ENCODE data around the gene DRD2.

Gene DRD2

DNA sequence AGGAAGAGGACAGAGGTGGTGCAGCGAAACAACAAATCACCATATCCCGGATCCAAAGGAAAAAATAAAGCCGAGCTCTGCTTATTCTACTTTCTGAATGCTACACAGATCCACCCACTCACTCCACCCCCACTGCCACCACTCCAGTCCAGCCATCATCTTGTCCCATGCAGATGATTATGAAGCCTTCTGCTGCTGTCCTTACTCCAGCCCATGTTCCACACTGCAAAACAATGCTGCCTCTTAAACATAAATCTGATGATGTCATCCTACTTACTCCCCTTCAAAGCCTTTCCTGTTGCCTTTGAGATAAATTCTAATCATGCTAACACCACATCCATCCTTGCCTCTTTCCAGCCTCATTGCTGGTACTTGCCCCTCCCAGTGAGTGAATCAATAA is 6.5 kb upstream of the DRD2 start:
- no peak for DNase-seq

- DNase-seq = no peak
These were observed 6.0 kb upstream of the DRD2 start for GRCh38 chr11:113481226-113481625.

- DNase-seq = peak; percentile 71
These were observed 2.1 kb upstream of the DRD2 start for GRCh38 chr11:113477321-113477720.

DNA sequence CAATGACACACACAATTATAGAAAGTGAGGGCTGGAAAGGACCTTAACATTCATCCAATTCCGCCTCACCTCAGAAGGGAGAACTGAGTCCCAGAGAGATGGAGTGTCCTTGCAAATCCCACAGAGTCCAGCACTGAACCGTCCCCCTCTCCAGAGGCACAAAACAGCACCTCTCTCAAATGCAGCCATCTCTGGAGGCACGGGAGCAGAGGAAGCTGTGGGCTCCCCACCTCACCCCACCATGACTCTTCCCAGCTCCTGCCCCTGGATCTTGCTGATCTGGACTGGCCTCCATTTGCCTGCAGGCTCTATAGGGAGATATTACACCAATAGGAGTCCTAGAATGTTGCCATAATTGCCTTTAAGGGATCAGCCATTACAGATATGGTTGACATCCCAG is 1.4 kb upstream of the DRD2 start:
- DNase-seq = no peak

DNA sequence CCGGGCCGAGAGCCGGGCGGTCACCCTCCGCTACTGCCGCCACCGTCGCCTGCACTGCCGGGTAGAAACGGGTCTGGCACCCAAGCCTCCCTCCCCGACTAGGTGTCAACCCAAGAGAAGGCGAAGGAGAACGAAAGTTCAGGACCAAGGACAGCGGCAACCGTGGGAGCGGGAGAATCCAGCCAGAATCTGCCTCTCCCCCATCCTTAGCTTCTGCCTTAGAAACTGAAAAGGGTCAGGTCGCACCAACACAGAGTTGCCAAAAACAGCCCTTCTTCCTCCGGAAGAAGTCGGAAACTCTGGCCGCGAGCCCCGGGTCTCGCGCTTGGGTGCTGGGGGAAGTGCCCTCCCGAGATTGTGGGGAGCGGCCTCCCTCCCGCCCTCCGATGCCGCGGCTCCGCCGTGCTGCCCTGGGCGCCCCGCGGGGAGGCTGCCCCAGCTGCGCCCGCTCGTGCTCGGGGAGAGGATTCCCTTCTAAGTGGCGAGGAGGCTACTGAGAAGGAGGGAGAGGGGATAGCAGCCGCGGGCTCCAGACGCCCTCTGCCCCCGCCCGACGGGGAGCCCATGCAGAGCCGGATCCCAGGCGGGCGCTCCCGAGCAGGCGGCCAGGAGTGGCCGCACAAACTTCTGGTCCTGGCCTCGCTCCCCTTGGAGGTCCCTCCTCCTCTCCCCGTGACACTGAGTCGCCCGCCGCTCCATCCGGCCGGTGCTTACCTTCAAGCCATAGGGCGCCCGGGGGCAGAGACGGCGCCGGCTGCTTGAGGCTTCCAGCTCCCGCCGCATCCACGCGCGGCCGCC is 637 bp downstream of the DRD2 start:
- DNase-seq = no peak

- no peak for DNase-seq
These were observed 1.2 kb downstream of the DRD2 start for GRCh38 chr11:113473983-113474361.

GRCh38 chr11:113472471-113472870 is 2.7 kb downstream of the DRD2 start:
- no peak for DNase-seq

GRCh38 chr11:113470233-113470632 is 5.0 kb downstream of the DRD2 start:
- peak; percentile 61 for DNase-seq

DNA sequence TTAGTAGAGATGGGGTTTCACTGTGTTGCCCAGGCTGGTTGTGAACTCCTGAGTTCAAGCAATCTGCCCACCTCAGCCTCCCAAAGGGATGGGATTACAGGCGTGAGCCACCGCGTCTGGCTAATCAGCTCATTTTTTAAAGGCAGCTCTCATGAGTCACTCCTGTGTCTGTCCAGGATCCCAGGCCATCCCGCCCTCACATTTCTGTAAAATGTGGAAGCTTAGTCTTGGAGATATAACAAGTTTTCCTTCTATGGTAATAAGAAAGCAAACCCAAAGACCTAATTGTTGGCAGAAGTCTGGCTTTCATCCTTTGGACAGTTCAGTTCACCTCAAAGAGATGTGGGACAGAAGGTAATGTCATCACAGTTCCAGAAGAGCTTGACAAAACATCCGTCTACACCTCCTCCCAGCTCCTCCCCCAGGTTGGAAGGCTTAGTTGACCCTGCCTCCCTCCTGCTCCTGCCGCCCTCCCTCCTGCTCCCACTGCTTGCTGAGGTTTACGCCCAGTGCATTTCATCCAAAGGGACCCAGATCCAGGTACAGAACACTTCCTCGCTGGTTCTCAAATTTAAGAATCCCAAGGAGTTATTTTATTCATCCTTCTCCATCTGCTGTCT is 6.4 kb downstream of the DRD2 start:
- no peak for DNase-seq

GRCh38 chr11:113467545-113467944 is 7.7 kb downstream of the DRD2 start:
- DNase-seq = no peak

DNA sequence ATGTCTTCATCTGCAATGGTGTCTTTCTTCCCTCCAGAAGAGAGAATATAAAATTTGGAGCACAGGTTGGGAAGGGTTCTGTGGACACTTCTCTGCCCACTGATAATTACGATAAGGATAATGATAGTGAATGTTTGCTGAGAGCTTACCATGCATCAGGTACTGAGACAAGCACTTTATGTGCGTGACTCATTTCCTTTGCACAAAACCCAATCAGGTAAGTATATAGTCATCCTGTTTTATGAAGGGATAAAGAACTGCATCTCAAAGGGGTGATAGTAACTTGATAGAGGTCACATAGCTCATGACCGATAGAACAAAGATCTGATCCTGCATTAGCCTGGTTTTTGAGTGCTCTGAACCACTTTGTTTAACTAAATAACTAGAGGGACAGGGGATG is 9.4 kb downstream of the DRD2 start:
- DNase-seq = no peak

DNA sequence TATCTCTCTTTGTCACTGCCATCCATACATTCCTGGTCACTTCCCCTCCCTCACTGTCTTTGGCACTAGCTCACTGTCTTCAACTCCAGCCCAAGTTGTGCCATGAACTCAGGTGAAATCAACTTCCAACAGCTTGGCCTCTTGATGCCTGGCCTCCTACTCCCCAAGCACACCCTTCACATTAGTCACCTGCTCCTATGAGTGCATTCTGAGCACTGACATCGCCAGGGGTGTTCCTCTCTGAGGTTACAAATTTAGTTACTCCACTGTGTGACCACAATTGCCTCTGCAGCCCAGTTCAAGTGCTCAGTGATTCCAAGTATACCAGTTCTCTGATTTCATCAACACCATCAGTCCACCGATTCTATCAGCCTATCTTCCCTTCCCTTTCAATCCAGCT is 10.8 kb downstream of the DRD2 start:
- DNase-seq = no peak

- DNase-seq = no peak
These were observed 12.4 kb downstream of the DRD2 start for GRCh38 chr11:113462830-113463229.

GRCh38 chr11:113461639-113462038 is 13.6 kb downstream of the DRD2 start:
- no peak for DNase-seq

- DNase-seq = no peak
These were observed 14.7 kb downstream of the DRD2 start for GRCh38 chr11:113460469-113460868.

- no peak for DNase-seq
These were observed 17.0 kb downstream of the DRD2 start for GRCh38 chr11:113458189-113458588.

GRCh38 chr11:113457784-113458183 is 17.4 kb downstream of the DRD2 start:
- peak; percentile 83 for DNase-seq

DNA sequence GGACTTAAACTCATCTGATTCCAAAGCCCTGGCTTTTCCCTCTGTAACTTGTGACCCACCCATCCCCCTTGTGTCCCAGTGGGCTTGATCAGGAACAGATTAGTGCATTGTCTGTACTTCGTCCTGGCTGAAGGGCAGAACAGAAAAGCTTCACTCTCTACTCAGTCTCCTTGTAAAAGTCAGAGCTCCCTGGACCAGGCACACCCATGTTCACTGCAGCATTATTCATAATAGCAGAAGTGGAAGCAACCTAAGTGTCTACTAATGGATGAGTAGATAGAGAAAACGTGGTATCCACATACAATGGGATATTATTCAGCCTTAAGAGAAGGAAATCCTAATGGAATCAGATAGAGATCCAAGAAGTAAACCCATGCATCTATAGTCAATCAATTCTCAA is 20.7 kb downstream of the DRD2 start:
- no peak for DNase-seq

GRCh38 chr11:113449743-113450142 is 25.5 kb downstream of the DRD2 start:
- DNase-seq = no peak

GRCh38 chr11:113448316-113448677 is 26.9 kb downstream of the DRD2 start:
- no peak for DNase-seq

DNA sequence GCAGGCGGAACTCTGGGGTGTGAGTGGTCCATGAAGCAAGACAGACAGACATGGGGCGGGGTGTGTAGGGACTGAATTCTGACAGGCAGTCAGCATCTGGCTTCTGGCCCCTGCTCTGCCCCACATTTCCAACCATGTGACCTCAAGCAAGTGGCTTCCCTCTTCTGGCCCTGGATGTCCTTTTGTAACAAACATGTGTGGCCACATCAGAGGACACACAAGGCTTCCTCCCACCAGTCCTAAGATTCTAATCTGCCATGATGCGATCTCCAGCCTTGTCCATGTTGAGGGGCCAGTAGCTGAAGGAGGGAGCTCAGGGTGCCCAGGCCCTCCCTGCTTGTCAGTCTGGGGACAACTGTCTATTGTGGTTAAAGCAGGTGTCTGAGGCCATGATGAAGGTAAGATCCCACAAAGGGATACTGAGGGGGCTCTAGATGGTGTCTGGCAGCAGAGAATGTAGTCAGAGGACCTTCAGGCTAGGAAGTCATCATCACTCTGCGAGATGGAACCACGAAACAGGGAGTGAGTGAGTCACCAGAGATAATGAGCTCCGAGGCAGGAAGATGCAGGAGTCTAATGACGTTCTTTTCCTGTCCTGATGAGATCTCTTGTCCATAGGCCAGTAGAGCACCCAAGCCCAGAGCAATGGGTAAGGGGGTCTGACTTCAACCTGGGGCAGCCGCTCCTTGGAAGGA is 27.4 kb downstream of the DRD2 start:
- no peak for DNase-seq

DNA sequence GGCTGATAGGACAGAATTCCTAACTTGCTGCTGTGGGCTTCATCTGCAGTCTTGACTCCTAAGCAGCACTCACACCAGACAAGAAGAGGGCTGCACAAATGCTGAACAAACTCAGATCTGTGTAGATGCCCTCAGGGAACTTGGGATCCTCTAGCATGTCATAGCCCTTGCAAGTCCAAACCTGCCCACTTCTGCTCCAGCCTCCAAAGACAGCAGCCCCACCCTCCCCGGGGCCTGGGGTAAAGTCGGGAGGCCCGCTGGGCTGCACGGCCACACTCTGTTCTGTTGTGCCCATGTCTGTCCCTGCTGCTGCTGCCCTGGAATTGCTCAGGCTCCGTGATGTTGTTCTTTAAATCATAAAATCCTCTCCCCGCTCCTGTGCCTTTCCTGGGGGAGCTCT is 28.3 kb downstream of the DRD2 start:
- DNase-seq = no peak

GRCh38 chr11:113446112-113446511 is 29.1 kb downstream of the DRD2 start:
- no peak for DNase-seq

DNA sequence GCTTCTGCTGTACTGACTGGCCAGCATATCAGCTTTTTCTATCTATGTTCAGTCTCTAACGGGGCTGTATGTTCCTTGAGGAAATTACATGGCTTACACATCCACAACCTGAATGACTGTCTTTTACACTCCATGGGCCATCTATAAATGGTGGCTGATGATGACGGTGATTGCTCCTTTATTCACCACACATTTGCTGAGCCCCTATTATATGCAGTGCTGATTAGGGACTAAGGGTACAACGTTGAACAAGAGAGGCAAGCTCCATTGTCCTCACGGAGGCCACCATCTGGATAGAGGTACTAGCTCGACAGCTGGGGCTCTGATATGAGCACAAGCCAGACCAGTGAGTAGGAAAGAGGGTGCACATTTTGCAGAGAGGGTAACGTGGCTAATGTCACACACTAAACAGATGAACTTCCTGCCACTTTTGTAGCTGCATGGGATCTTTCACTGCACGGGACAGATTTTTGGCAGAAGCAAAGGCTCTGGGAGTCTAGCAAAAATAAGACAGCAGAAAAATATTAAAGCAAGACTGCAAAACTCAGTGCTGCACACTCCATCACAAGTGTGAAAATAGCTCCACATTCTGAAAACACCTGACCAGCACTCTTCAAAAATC is 30.6 kb downstream of the DRD2 start:
- peak; percentile 59 for DNase-seq
